Measurements from ENCODE around the gene PTPRH. TPM values are rescaled to one million over a fixed set of nuclear protein-coding genes. Genes with fewer than 3 reads are reported as not detected.

The PTPRH gene
- total RNA-seq, 4 donors from 2014 or later: 0.42 to 2.7 (median 1.4) TPM

GRCh38 chr19:55241143-55241934 lies 32.0 kb upstream of the PTPRH start:
- Histone ChIP-seq H3K9me3 (no peaks in the 10 kb centered on the region), H3K27me3 (no peaks in the 10 kb centered on the region), H3K4me3 (no peak overlapping the region), H3K36me3 (peaks cover 80 to 100% (median 100%) of the 10 kb centered on the region in 4 donors), H3K27ac (replicated peaks in 1 of 4) (no peak overlapping the region), H3K4me1 (no peaks in the 10 kb centered on the region)
- TF ChIP-seq CTCF (IDR thresholded peaks at IDR 0.05) (no peak), POLR2A (IDR thresholded peaks at IDR 0.05; ENCODE audit: low read depth) (no peak), EP300 (IDR thresholded peaks at IDR 0.05) (no peak)
- 93% methylated on average over 6 of the region's 37 CpGs for WGBS
- DNase-seq (ENCODE audit: extremely low spot score): no peak
- intact Hi-C loops (cut with DNase I): no loop called here

- no peak for DNase-seq (ENCODE audit: extremely low spot score)
- 86% methylated on average over 6 of the region's 6 CpGs for WGBS
- H3K36me3 ChIP-seq: peaks cover 85 to 100% (median 100%) of the 10 kb centered on the region in 4 donors
Observed at GRCh38 chr19:55240713-55241020, 31.4 kb upstream of the PTPRH start.

GRCh38 chr19:55239004-55239403 lies 29.7 kb upstream of the PTPRH start:
- no peaks in the 10 kb centered on the region for H3K9me3 ChIP-seq
- peaks cover 73 to 100% (median 97%) of the 10 kb centered on the region in 4 donors for H3K36me3 ChIP-seq
- no peak for DNase-seq (ENCODE audit: extremely low spot score)
- 92% methylated on average over 7 of the region's 12 CpGs for WGBS
- intact Hi-C loops (cut with DNase I): no loop called here
- TF ChIP-seq EP300 (IDR thresholded peaks at IDR 0.05): no peak
- no peak for TF ChIP-seq CTCF (IDR thresholded peaks at IDR 0.05)
- TF ChIP-seq POLR2AphosphoS5 (IDR thresholded peaks at IDR 0.05): no peak
- no peak for TF ChIP-seq POLR2A (IDR thresholded peaks at IDR 0.05; ENCODE audit: low read depth)
- no peaks in the 10 kb centered on the region for H3K4me1 ChIP-seq
- no peaks in the 10 kb centered on the region for H3K27me3 ChIP-seq
- H3K4me3 ChIP-seq: no peak overlapping the region
- no peak overlapping the region for H3K27ac ChIP-seq (replicated peaks in 1 of 4)

More at GRCh38 chr19:55240713-55241020, 31.4 kb upstream of the PTPRH start:
- Histone ChIP-seq H3K27ac (replicated peaks in 1 of 4) (no peak overlapping the region), H3K4me3 (no peak overlapping the region), H3K4me1 (no peaks in the 10 kb centered on the region), H3K9me3 (no peaks in the 10 kb centered on the region), H3K27me3 (no peaks in the 10 kb centered on the region)
- TF ChIP-seq POLR2AphosphoS5 (IDR thresholded peaks at IDR 0.05) (no peak), EP300 (IDR thresholded peaks at IDR 0.05) (no peak), POLR2A (IDR thresholded peaks at IDR 0.05; ENCODE audit: low read depth) (no peak), CTCF (IDR thresholded peaks at IDR 0.05) (no peak)
- intact Hi-C loops (cut with DNase I): no loop called here

- peaks cover 72 to 100% (median 97%) of the 10 kb centered on the region in 4 donors for H3K36me3 ChIP-seq
- TF ChIP-seq POLR2AphosphoS5 (IDR thresholded peaks at IDR 0.05): no peak
- no peak for TF ChIP-seq POLR2A (IDR thresholded peaks at IDR 0.05; ENCODE audit: low read depth)
- no peak for TF ChIP-seq EP300 (IDR thresholded peaks at IDR 0.05)
- intact Hi-C loops (cut with DNase I): no loop called here
- H3K4me1 ChIP-seq: no peaks in the 10 kb centered on the region
- no peak for DNase-seq (ENCODE audit: extremely low spot score)
- H3K27me3 ChIP-seq: no peaks in the 10 kb centered on the region
- H3K4me3 ChIP-seq: no peak overlapping the region
- WGBS: 95% methylated on average over 5 of the region's 8 CpGs
- no peak overlapping the region for H3K27ac ChIP-seq (replicated peaks in 1 of 4)
- H3K9me3 ChIP-seq: no peaks in the 10 kb centered on the region
Observed at GRCh38 chr19:55238030-55238429, 28.7 kb upstream of the PTPRH start.

GRCh38 chr19:55232986-55233385 lies 23.7 kb upstream of the PTPRH start:
- H3K27me3 ChIP-seq: no peaks in the 10 kb centered on the region
- H3K4me1 ChIP-seq: peaks cover 0 to 8% (median 0%) of the 10 kb centered on the region in 4 donors
- no peak overlapping the region for H3K27ac ChIP-seq (replicated peaks in 1 of 4)
- intact Hi-C loops (cut with DNase I): no loop called here
- DNase-seq (ENCODE audit: extremely low spot score): no peak
- H3K4me3 ChIP-seq: no peak overlapping the region
- WGBS: 88% methylated on average over 5 of the region's 5 CpGs
- H3K9me3 ChIP-seq: no peaks in the 10 kb centered on the region
- TF ChIP-seq POLR2A (IDR thresholded peaks at IDR 0.05; ENCODE audit: low read depth): no peak
- no peak for TF ChIP-seq POLR2AphosphoS5 (IDR thresholded peaks at IDR 0.05)
- TF ChIP-seq CTCF (IDR thresholded peaks at IDR 0.05): no peak
- no peak for TF ChIP-seq EP300 (IDR thresholded peaks at IDR 0.05)
- peaks cover 63 to 100% (median 97%) of the 10 kb centered on the region in 4 donors for H3K36me3 ChIP-seq
